Activated naive CD8-positive, alpha-beta T cell (primary cell): ENCODE data around the gene MCRS1.
"Not testable (repeated sequence)": the region's sequence is repeated elsewhere in the genome, so short reads cannot be mapped to it uniquely, and the experiment has no call there.

ENCODE experiments used
- H3K27ac Mint-ChIP-seq: one replicate; pipeline ENCODE4 v1.8.0; 2021; ENCODE audit warnings: mixed read lengths
- H3K27me3 Mint-ChIP-seq: one replicate; pipeline ENCODE4 v1.8.0; 2021; ENCODE audit warnings: mixed read lengths
- H3K36me3 Mint-ChIP-seq: one replicate; pipeline ENCODE4 v1.8.0; 2021; ENCODE audit warnings: mixed read lengths
- H3K4me1 Mint-ChIP-seq: one replicate; pipeline ENCODE4 v1.8.0; 2021; ENCODE audit warnings: low read depth, mixed read lengths
- H3K4me3 Mint-ChIP-seq: one replicate; pipeline ENCODE4 v1.8.0; 2021; ENCODE audit warnings: mild to moderate bottlenecking, mixed read lengths
- H3K9me3 Mint-ChIP-seq: one replicate; pipeline ENCODE4 v1.8.0; 2021; ENCODE audit warnings: low read depth, mixed read lengths

Gene MCRS1

GRCh38 chr12:49542592-49543160, 25.3 kb downstream of the MCRS1 start:
- H3K36me3 Mint-ChIP-seq, result no peaks in the 10 kb centered on the region
- no peaks in the 10 kb centered on the region for H3K27me3 Mint-ChIP-seq
- no peak overlapping the region for H3K27ac Mint-ChIP-seq
- no peak overlapping the region for H3K4me3 Mint-ChIP-seq
- no peaks in the 10 kb centered on the region for H3K9me3 Mint-ChIP-seq
- peaks cover 34% of the 10 kb centered on the region for H3K4me1 Mint-ChIP-seq

- Mint-ChIP-seq H3K36me3 (no peaks in the 10 kb centered on the region), H3K4me1 (peaks cover 33% of the 10 kb centered on the region), H3K4me3 (no peak overlapping the region), H3K9me3 (no peaks in the 10 kb centered on the region), H3K27ac (no peak overlapping the region), H3K27me3 (no peaks in the 10 kb centered on the region)
Observed at GRCh38 chr12:49541911-49542505, 25.9 kb downstream of the MCRS1 start.

GRCh38 chr12:49541140-49541861, 26.6 kb downstream of the MCRS1 start:
- Mint-ChIP-seq H3K9me3 (no peaks in the 10 kb centered on the region), H3K27ac (no peak overlapping the region), H3K27me3 (no peaks in the 10 kb centered on the region), H3K36me3 (no peaks in the 10 kb centered on the region), H3K4me3 (no peak overlapping the region), H3K4me1 (peaks cover 33% of the 10 kb centered on the region)

- peak overlapping the region; percentile 6 for H3K4me3 Mint-ChIP-seq
- H3K27me3 Mint-ChIP-seq, result no peaks in the 10 kb centered on the region
- H3K4me1 Mint-ChIP-seq, result peaks cover 33% of the 10 kb centered on the region
- H3K9me3 Mint-ChIP-seq, result no peaks in the 10 kb centered on the region
- H3K36me3 Mint-ChIP-seq, result no peaks in the 10 kb centered on the region
- no peak overlapping the region for H3K27ac Mint-ChIP-seq
Observed at GRCh38 chr12:49540229-49541139, 27.5 kb downstream of the MCRS1 start.

GRCh38 chr12:49539406-49540228, 28.3 kb downstream of the MCRS1 start:
- Mint-ChIP-seq H3K36me3 (no peaks in the 10 kb centered on the region), H3K9me3 (no peaks in the 10 kb centered on the region), H3K27me3 (no peaks in the 10 kb centered on the region), H3K4me3 (peak overlapping the region; percentile 42), H3K27ac (no peak overlapping the region), H3K4me1 (peaks cover 33% of the 10 kb centered on the region)

GRCh38 chr12:49538510-49539403, 29.2 kb downstream of the MCRS1 start, which contains the start of gene KCNH3:
TSS of gene KCNH3 (plus strand) at chr12:49539030. CDS start at chr12:49539417, 387 bp downstream.
- Mint-ChIP-seq H3K27ac (no peak within 1 kb of the TSS), H3K9me3 (no peaks in the 10 kb centered on the region), H3K27me3 (no peaks in the 10 kb centered on the region), H3K36me3 (no peaks in the 10 kb centered on the region), H3K4me3 (peak within 1 kb of the TSS; percentile 82), H3K4me1 (peaks cover 33% of the 10 kb centered on the region)

GRCh38 chr12:49537752-49538509, 30.0 kb downstream of the MCRS1 start:
- H3K27ac Mint-ChIP-seq, result no peak overlapping the region

GRCh38 chr12:49537231-49537751, 30.7 kb downstream of the MCRS1 start:
- Mint-ChIP-seq H3K27ac (no peak overlapping the region), H3K27me3 (no peaks in the 10 kb centered on the region), H3K9me3 (no peaks in the 10 kb centered on the region), H3K36me3 (no peaks in the 10 kb centered on the region), H3K4me1 (peaks cover 25% of the 10 kb centered on the region), H3K4me3 (peak overlapping the region; percentile 83)

More at GRCh38 chr12:49537752-49538509, 30.0 kb downstream of the MCRS1 start:
- Mint-ChIP-seq H3K27me3 (no peaks in the 10 kb centered on the region), H3K36me3 (no peaks in the 10 kb centered on the region), H3K4me1 (peaks cover 27% of the 10 kb centered on the region), H3K9me3 (no peaks in the 10 kb centered on the region), H3K4me3 (peak overlapping the region; percentile 83)

- Mint-ChIP-seq H3K27me3 (no peaks in the 10 kb centered on the region), H3K27ac (no peak overlapping the region), H3K9me3 (no peaks in the 10 kb centered on the region), H3K36me3 (no peaks in the 10 kb centered on the region), H3K4me1 (peaks cover 22% of the 10 kb centered on the region), H3K4me3 (peak overlapping the region; percentile 83)
Observed at GRCh38 chr12:49536526-49537071, 31.3 kb downstream of the MCRS1 start.

GRCh38 chr12:49535921-49536525, 31.9 kb downstream of the MCRS1 start:
- Mint-ChIP-seq H3K9me3 (no peaks in the 10 kb centered on the region), H3K27me3 (no peaks in the 10 kb centered on the region)

GRCh38 chr12:49534731-49535278, 33.1 kb downstream of the MCRS1 start:
- no peaks in the 10 kb centered on the region for H3K36me3 Mint-ChIP-seq

More at GRCh38 chr12:49535921-49536525, 31.9 kb downstream of the MCRS1 start:
- H3K4me3 Mint-ChIP-seq, result no peak overlapping the region
- H3K27ac Mint-ChIP-seq, result no peak overlapping the region
- no peaks in the 10 kb centered on the region for H3K36me3 Mint-ChIP-seq
- peaks cover 16% of the 10 kb centered on the region for H3K4me1 Mint-ChIP-seq

GRCh38 chr12:49534122-49534521, 33.8 kb downstream of the MCRS1 start:
- H3K4me1 Mint-ChIP-seq, H3K9me3 Mint-ChIP-seq, H3K36me3 Mint-ChIP-seq, H3K4me3 Mint-ChIP-seq, H3K27ac Mint-ChIP-seq, H3K27me3 Mint-ChIP-seq: not testable (repeated sequence)

More at GRCh38 chr12:49534731-49535278, 33.1 kb downstream of the MCRS1 start:
- H3K27me3 Mint-ChIP-seq, result no peaks in the 10 kb centered on the region
- H3K9me3 Mint-ChIP-seq, result no peaks in the 10 kb centered on the region
- H3K4me1 Mint-ChIP-seq, result peaks cover 8% of the 10 kb centered on the region
- H3K4me3 Mint-ChIP-seq, result no peak overlapping the region
- no peak overlapping the region for H3K27ac Mint-ChIP-seq
